DOHH2 (cell line): ENCODE results near the gene FAM90A26.
"Not testable (repeated sequence)": the region's sequence is repeated elsewhere in the genome, so short reads cannot be mapped to it uniquely, and the experiment has no call there.

Source experiments
- H3F3A ChIP-seq: fragments of 200-600 bp; sonication (generic), shearing (Covaris generic); 2 replicates; pipeline ENCODE4 v1.6.0; 2016; ENCODE audit warnings: antibody characterized with exemption, mild to moderate bottlenecking; ENCODE audit not compliant: control insufficient read depth, insufficient read depth
- H3K27ac ChIP-seq: fragments of 200-600 bp; sonication (generic); 2 replicates; pipeline ENCODE4 v1.5.1; 2014; ENCODE audit warnings: low read depth, mild to moderate bottlenecking, low read length, moderate library complexity
- H3K27me3 ChIP-seq: fragments of 200-600 bp; sonication (generic); 2 replicates; pipeline ENCODE4 v1.6.1; 2014; ENCODE audit warnings: mild to moderate bottlenecking, low read length, mixed read lengths; ENCODE audit not compliant: control insufficient read depth
- H3K36me3 ChIP-seq: fragments of 200-600 bp; sonication (generic); 2 replicates; pipeline ENCODE4 v1.6.1; 2014; ENCODE audit warnings: mild to moderate bottlenecking, low read length, moderate library complexity, mixed read lengths; ENCODE audit not compliant: control insufficient read depth
- H3K4me1 ChIP-seq: fragments of 200-600 bp; sonication (generic); 2 replicates; pipeline ENCODE4 v1.6.1; 2014; ENCODE audit warnings: mild to moderate bottlenecking, low read length, mixed read lengths; ENCODE audit not compliant: control insufficient read depth
- H3K4me2 ChIP-seq: fragments of 200-600 bp; sonication (generic); 2 replicates; pipeline ENCODE4 v1.6.0; 2014; ENCODE audit warnings: mild to moderate bottlenecking, low read length, moderate library complexity
- H3K4me3 ChIP-seq: fragments of 200-600 bp; sonication (generic); 2 replicates; pipeline ENCODE4 v1.5.1; 2014; ENCODE audit warnings: mild to moderate bottlenecking, low read length, mixed read lengths
- H3K79me2 ChIP-seq: fragments of 200-600 bp; sonication (generic); 2 replicates; pipeline ENCODE4 v1.6.1; 2014; ENCODE audit warnings: mild to moderate bottlenecking, low read length, mixed read lengths; ENCODE audit not compliant: control insufficient read depth
- H3K9me2 ChIP-seq: fragments of 200-600 bp; sonication (generic); replicated peaks from 2 replicates; pipeline ENCODE4 v1.6.1; 2014; ENCODE audit warnings: mild to moderate bottlenecking, low read length, mixed read lengths; ENCODE audit not compliant: control insufficient read depth
- H3K9me3 ChIP-seq: fragments of 200-600 bp; sonication (generic); 2 replicates; pipeline ENCODE4 v1.6.1; 2014; ENCODE audit warnings: antibody characterized with exemption, low read length, mixed read lengths; ENCODE audit not compliant: control insufficient read depth, insufficient read depth
- H4K20me1 ChIP-seq: fragments of 200-600 bp; sonication (generic); 2 replicates; pipeline ENCODE4 v1.6.0; 2014; ENCODE audit warnings: low read depth, mild to moderate bottlenecking, antibody characterized with exemption, low read length, moderate library complexity; ENCODE audit not compliant: control insufficient read depth, insufficient read depth

FAM90A26 gene

GRCh38 chr4:9148611-9149409 is 21.4 kb upstream of the FAM90A26 start:
- H3K9me3 ChIP-seq, H3K27me3 ChIP-seq, H3F3A ChIP-seq, H3K4me1 ChIP-seq, H3K9me2 ChIP-seq, H3K79me2 ChIP-seq, H3K4me3 ChIP-seq, H3K36me3 ChIP-seq, H3K4me2 ChIP-seq, H3K27ac ChIP-seq, H4K20me1 ChIP-seq: not testable (repeated sequence)

- H3K36me3 ChIP-seq, H3K4me1 ChIP-seq, H4K20me1 ChIP-seq, H3K9me2 ChIP-seq, H3K27ac ChIP-seq, H3K27me3 ChIP-seq, H3F3A ChIP-seq, H3K79me2 ChIP-seq, H3K9me3 ChIP-seq: not testable (repeated sequence)
- peak overlapping the region; percentile 48 for H3K4me2 ChIP-seq
- peak overlapping the region; percentile 64 for H3K4me3 ChIP-seq
These were observed 18.4 kb upstream of the FAM90A26 start for GRCh38 chr4:9151809-9152179.

GRCh38 chr4:9152180-9153007 is 17.8 kb upstream of the FAM90A26 start:
- not testable (repeated sequence) for H3K27ac ChIP-seq, H3K9me3 ChIP-seq, H3K9me2 ChIP-seq, H3K27me3 ChIP-seq, H3K79me2 ChIP-seq, H4K20me1 ChIP-seq, H3F3A ChIP-seq, H3K4me1 ChIP-seq, H3K36me3 ChIP-seq
- H3K4me3 ChIP-seq, result peak overlapping the region; percentile 64
- H3K4me2 ChIP-seq, result peak overlapping the region; percentile 48

DNA sequence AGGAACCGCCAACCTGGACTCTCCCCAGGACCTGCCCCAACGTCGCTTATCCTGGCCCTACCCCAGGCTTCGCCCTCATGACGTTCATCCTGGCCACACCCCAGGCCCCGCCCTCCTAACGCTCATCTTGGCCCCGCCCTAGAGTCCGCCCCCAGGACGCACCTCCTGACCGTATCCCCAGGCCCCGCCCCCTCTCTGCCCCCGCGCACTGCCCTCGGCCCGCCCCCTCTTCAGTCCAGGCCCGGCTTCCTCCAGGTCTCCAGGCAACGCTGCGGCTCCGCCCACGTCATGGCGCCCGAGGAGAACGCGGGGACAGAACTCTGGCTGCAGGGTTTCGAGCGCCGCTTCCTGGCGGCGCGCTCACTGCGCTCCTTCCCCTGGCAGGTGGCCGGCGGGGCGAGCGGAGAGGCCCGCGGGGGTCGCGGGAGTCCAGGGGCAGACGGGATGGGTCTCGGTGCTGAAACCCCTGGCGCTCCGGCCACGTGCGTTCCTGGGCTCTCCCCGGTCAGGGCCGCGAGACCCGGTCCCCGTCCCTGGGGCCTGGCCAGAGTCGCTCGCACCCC is 17.1 kb upstream of the FAM90A26 start:
- H4K20me1 ChIP-seq, H3K4me1 ChIP-seq, H3K9me3 ChIP-seq, H3K27ac ChIP-seq, H3K36me3 ChIP-seq, H3K27me3 ChIP-seq, H3F3A ChIP-seq, H3K9me2 ChIP-seq, H3K79me2 ChIP-seq: not testable (repeated sequence)
- H3K4me2 ChIP-seq, result peak overlapping the region; percentile 59
- H3K4me3 ChIP-seq, result peak overlapping the region; percentile 66

DNA sequence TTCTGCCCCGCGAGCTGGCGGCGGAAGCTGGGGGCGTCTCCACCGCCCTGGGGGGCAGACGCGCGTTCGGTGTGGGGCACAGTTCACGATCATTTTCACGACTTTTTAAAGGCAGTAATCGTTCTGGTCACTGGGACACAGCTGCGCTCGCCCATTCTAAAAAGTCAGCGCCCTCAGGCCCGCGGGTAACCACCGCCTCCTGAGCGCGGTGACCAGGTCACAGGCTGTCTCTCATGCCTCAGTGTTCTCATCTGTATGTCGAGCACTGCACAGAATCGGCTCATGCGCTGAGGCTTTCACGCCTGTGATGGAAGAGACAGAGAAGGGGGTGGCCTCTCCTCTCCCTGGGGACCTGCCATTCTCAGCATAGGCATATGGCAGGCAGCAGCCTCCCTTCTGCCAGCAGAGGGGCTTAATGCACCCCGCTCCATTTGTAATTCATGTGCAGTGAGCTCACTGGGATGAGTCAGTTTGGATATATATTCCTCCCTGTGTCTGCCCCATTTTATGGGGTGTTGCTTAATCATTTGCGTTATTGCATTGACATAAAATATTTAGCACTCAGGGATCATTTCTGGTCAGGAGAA is 16.5 kb upstream of the FAM90A26 start:
- peak overlapping the region; percentile 66 for H3K4me3 ChIP-seq
- H3K27me3 ChIP-seq, H3K4me1 ChIP-seq, H4K20me1 ChIP-seq, H3K36me3 ChIP-seq, H3K9me2 ChIP-seq, H3K79me2 ChIP-seq, H3K9me3 ChIP-seq, H3F3A ChIP-seq, H3K27ac ChIP-seq: not testable (repeated sequence)
- peak overlapping the region; percentile 59 for H3K4me2 ChIP-seq

- H3K27ac ChIP-seq, H3K27me3 ChIP-seq, H3K4me1 ChIP-seq, H4K20me1 ChIP-seq, H3K36me3 ChIP-seq, H3K4me2 ChIP-seq, H3K4me3 ChIP-seq, H3F3A ChIP-seq, H3K9me3 ChIP-seq, H3K9me2 ChIP-seq, H3K79me2 ChIP-seq: not testable (repeated sequence)
These were observed 14.9 kb upstream of the FAM90A26 start for GRCh38 chr4:9155101-9155886.

DNA sequence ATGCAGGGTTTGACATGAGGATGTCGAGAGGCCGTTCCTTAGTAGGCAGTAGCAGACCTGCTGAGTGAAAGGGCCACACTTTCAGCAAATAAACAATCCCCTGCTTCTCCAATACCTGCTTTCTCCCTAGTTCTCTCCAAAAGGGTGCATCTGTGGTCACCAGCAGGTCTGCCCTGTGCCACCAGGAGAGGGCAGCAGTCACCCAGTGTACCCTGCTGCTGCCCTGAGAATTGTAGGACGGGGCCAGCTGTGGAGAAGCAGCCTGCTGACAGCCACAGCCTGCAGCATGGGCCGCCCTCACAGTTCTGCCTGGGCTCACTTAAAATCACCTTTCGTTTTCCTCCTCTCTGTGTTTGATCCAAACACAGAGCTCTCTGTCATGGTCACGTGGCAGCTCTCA is 11.8 kb upstream of the FAM90A26 start:
- H3K4me2 ChIP-seq, H3K4me1 ChIP-seq, H3K79me2 ChIP-seq, H3K36me3 ChIP-seq, H3K27ac ChIP-seq, H3K9me2 ChIP-seq, H3K4me3 ChIP-seq, H4K20me1 ChIP-seq, H3F3A ChIP-seq, H3K27me3 ChIP-seq, H3K9me3 ChIP-seq: not testable (repeated sequence)
